Hepatocyte (in vitro differentiated cells): ENCODE results near the gene NIPAL4.

Source experiments
- EZH2 ChIP-seq: fragments of 200-600 bp; sonication (generic); IDR thresholded peaks from 2 replicates; pipeline ENCODE4 v1.6.1; 2016; ENCODE audit warnings: antibody characterized with exemption, mild to moderate bottlenecking, borderline replicate concordance
- EZH2phosphoT487 ChIP-seq: fragments of 200-600 bp; sonication (generic); IDR thresholded peaks from one replicate; pipeline ENCODE4 v1.6.1; 2018; ENCODE audit warnings: antibody characterized with exemption, mild to moderate bottlenecking, low read depth, moderate library complexity; ENCODE audit not compliant: unreplicated experiment, severe bottlenecking
- TF ChIP-seq, protein P1 (sequence below): fragments of 200-600 bp; sonication (generic); IDR thresholded peaks from 2 replicates; pipeline ENCODE4 v1.5.1; 2016; ENCODE audit warnings: antibody characterized with exemption, mild to moderate bottlenecking; ENCODE audit not compliant: poor library complexity

DNA sequence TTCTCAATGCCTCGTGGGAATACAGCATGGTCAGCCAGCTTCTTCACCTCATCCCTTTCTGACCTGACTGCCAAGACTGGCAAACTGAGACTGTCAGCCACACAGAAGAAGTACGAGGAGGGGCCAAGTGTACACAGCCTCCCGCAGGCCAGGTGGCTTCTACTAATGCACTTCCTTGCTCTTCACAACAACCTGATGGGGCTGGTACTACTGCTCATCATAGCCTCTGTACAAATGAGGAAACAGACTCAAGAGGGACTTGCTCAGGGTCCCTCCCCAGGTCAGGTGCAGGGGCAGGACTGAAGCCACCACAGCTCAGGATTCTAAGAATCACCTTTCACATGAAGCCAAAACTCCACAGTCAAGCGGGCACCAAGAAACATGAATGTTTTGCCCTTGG lies 21.3 kb downstream of the NIPAL4 start:
- no peak for TF ChIP-seq EZH2
- TF ChIP-seq, protein P1, sequence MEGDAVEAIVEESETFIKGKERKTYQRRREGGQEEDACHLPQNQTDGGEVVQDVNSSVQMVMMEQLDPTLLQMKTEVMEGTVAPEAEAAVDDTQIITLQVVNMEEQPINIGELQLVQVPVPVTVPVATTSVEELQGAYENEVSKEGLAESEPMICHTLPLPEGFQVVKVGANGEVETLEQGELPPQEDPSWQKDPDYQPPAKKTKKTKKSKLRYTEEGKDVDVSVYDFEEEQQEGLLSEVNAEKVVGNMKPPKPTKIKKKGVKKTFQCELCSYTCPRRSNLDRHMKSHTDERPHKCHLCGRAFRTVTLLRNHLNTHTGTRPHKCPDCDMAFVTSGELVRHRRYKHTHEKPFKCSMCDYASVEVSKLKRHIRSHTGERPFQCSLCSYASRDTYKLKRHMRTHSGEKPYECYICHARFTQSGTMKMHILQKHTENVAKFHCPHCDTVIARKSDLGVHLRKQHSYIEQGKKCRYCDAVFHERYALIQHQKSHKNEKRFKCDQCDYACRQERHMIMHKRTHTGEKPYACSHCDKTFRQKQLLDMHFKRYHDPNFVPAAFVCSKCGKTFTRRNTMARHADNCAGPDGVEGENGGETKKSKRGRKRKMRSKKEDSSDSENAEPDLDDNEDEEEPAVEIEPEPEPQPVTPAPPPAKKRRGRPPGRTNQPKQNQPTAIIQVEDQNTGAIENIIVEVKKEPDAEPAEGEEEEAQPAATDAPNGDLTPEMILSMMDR, result no peak
- no peak for TF ChIP-seq EZH2phosphoT487
